Stimulated activated CD4-positive, alpha-beta T cell treated with anti-CD3 and anti-CD28 coated beads, TNF-alpha, amount 100 ng/mL, for 24 hours (primary cell): ENCODE measurements around the gene ARHGEF39.
A peak's percentile ranks its signal among the peaks of the same experiment; 100 is the strongest.

Source experiments
- DNase-seq, 3 experiments: peaks; one replicate each; pipeline ENCODE4 v3.0.0-alpha.2; 2020; ENCODE audit warnings: low read depth in 3 of 3

Gene ARHGEF39

DNA sequence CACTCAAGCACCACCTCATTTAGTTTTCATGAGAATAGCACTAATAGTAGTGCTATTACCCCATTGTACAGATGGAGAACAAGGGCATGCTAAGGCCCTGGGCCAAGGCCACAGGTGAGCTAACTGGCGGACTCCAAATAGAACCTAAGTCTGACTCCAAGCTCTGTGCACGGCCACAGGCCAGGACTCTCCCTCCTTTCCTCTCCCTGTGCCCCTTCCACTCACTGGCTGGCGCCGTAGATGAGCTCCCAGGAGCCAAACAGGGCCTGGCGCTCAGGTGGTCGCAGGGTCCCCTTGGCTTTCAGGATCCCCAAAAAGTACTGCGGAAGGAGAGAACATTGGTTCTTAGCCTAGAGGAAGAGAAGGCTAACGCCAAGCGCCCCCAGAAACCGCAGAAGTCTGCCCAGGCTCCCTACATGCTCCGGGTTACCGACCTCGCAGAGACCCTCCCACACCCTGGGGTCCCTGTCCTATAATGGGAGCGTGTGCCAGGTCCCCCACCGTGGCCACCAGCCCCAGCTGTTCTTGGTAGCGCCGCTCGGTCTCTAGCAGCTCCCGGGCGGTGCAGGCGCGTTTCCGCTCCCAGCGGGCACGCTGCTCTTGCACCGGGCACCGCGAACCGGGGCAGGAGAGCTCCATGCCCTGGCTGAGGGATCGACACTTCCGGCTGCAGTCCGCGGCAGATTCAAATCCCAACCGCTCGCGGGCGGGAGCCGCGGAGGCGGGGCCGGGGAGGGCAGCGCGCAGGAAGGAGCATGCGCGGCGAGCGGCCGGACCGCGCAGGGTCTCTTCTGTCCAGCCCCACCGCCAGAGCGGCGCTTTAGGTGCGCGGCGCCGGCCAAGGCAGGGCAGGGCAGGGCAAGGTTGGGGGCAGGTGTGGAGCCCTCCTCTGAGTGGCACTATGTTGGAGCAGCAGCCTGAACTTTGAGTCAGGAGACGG, at the start of gene ARHGEF39:
ARHGEF39 (minus strand) TSS at position 665 of the 940 bp plus-strand sequence; CDS start at position 639, 26 bp downstream.
- DNase-seq, result peak; percentile 40 to 77 (median 41)

DNA sequence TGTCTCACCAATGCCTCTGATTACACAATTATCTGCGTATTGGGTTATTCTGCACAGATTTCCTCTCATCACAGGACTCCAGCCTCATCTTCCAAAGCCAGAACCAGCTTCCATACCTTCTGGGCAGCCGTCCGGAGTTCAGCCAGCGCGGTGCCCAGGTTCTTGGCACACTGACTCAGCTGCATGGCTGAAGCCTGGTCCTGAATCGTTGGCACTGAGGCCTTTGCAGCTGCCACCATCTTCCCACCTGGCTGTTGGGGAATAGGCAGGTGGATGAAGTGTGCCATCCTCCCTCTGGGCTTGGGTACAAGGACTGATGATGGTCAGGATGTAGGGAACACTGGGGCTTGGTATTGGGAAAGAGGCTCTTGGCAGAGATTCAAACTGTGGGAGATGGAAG, 49.1 kb upstream of the ARHGEF39 start:
- no peak for DNase-seq

DNA sequence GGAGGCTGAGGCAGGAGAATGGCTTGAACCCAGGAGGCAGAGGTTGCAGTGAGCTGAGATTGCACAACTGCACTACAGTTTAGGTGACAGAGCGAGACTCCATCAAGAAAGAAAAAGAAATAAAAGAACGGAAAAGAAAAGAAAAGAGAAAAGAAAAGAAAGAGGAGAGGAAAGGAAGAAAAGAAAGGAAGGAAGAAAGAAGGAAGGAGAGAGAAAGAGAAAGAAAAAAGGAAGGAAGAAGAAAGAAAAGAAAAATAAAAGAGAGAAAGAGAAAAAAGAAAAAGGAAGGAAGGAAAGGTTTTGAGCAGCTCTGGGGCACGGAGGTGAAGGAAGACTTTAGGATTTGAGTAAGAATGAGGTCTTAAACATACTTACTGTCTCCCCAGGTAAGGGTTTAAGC, 48.6 kb upstream of the ARHGEF39 start:
- DNase-seq, result no peak

DNA sequence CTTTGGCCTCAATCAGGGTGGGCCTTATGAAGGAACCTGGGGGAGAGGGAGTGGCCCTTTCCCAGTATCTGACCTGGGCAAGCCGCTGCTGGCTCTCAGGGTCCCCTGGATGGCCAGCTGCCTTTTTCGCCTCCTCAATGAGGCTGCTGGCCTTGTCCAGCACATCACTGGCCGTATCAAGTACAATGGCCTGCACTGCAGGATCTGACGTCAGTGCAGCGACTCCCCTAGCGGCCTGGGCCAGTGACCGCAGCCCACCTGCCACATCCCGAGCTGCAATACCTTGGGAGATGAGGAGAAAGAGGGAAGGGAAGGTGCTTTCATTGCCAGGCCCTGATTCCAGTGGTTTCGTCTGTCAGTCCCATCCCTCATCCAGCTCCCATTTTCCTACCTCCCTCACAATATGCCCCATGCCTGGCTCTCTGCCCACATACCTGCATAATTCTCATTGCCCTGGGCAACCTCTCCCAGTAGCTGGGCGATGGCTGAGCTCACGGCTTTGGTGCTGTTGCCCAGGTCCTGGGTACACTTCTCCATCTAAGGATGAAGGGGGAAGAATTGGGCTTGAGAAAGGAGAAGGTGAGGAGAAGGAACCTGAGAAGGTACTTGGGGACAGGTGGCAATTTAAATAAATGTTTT, 47.9 kb upstream of the ARHGEF39 start:
- no peak for DNase-seq

DNA sequence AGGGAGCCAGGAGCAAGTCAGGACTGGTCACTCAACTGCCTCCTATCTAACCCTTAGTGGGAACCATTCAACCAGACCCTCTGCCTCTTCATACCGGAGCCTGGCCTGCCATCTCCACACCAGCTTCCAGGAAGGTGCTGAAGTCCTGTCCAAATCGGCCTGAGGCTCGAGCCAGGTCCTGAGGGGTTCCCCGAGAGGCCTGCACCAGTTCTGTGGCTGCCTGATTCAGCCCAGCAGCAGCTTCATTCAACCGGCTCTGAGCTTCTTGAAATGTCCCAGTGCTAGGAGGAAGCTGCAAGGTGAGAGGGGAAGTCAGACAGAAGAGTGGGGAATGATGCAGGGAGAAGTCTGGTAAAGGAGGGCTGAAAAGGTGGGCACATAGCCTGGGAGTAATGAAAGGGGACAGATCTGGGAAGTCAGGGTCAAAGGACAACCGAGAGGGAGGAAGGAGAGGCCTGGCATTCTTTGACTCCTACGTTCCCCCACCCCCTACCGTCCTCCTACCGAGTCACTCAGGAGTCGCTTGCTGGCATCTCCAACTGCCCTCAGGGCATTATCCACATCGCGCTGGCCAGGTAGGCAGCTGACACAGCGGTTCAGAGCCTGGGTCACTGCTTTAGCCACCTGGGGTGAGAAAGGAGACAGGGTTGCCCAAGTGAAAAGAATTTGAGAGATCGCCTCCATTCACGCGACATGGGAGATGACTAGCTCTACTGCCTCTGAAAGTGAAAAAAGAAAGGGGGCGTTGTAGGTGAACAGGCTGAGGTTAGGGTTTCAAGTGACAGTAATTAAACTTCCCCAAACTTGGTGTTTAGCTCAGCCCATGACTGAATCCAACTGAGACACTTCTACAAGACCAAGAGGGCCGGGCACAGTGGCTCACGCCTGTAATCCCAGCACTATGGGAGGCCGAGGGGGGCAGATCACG, 46.8 kb upstream of the ARHGEF39 start:
- DNase-seq, result no peak

- no peak for DNase-seq
These were observed 46.0 kb upstream of the ARHGEF39 start for GRCh38 chr9:35710818-35711500.

GRCh38 chr9:35708146-35708545, 43.2 kb upstream of the ARHGEF39 start:
- no peak for DNase-seq

DNA sequence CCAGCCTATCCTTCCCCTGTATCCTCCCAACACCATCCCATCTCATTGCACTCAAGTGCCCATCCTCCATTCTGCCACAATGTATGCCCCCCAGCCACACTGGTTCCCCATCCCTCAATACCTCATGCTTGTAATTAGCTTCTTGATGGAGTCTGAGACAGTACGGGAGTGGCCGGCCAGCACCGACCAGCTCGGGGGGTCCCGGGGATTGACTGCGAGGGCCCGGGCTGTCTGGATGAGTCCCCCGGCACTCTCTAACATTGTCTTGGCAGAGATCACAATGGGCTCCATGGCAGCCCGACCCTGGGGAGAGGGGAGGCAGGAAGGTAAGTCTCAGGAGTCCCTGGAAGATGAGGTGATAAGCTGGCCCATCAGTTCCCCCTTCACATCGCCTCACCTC, 42.0 kb upstream of the ARHGEF39 start:
- no peak for DNase-seq

DNA sequence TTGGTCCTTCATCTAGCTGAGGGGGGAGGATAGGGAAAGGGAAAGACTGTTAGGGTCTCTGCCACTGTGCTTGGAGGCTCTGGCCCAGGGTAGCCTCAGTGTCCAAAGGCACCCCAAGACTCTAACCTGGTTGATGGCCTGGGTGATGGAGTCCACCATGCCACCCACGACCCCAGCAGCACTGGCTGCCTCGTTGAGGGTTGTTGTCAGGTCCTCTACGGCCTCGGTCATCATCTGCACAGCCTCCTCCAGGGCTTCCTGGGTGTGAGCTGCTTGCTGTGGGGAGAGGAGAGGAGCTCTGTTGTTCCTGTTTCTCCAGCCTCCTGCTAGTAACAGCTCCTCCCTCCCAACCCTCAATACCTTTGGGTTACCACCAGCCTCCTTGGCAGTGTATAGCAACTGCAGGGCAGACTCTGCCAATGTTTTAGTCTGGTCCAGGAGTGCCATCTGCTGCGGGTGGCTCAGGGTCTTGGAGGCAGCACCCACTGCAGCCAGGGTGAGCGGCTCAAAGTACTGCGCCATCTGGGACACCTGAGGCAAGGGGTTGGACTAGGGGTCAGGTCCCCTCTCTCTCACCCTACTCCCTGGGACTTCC, 40.9 kb upstream of the ARHGEF39 start:
- no peak for DNase-seq

- DNase-seq, result no peak
These were observed 40.4 kb upstream of the ARHGEF39 start for GRCh38 chr9:35705372-35705771.

DNA sequence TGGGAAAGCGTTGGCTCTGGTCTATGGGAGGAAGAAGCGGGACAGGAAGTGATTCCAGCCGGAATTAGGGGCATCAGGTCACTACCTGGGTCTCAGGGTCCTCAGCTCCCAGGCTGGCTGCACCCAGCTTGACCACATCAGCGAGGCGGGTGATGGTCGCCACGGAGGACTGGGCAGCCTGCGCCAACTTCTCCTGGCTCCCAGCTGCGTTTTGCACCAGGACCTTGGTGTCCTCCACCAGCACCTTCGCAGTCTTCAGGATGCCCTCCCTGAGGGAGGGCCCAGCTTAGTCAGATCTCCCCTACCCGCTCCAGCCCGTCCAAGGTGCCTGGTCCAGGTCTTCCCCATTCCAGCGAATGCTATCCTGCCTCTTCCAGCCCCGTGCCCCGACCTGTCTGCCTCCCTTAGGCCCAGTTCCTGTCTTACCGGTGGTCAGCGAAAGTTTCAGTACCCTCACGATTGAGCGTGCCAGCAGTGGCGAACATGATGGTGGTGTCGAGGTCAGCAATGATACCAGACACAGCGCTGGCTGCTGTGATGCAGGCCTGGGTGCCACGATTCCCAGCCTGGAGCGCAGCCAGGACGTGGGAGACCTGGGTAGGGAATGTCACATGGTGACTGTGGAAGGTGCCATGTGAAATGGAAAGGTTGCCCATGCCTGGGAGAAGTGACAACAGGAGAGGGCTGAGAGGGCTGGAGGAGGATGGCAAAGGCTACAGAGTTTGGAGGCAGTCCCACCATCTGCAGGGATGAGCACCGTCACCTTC, 39.1 kb upstream of the ARHGEF39 start:
- no peak for DNase-seq

DNA sequence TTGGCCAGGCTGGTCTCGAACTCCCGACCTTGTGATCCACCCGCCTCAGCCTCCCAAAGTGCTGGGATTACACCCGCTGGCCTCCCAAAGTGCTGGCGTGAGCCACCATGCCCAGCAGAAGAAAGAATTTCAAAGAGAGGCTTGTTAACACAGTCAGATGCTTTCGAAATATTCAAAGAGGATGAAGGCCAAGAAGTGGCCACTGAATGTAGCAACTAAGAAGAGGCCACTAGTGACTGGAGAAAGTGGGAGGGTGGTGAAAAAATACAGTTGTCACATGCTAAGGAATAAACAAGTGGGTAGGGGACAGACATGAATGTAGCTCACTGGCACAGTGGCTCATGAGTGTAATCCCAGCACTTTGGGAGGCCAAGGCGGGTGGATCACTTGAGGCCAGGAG, 37.7 kb upstream of the ARHGEF39 start:
- DNase-seq, result no peak

DNA sequence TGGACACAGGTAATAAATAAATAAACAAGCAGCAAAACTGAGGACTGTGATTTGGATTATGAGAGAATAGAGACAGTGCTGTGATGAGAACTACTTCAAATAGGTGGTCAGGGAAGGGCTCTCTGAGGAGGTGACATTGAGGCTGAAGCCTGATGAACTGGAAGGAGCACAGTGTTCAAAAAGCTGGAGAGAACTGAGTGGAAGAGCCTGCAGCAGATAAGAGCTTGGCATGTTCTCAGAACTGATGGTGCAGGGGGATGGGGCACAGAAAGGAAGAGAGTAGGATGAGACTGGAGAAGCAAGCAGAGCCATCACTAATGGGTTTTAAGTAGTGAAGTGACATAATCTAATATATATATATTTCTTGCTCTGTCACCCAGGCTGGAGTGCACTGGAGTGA, 35.9 kb upstream of the ARHGEF39 start:
- DNase-seq, result no peak

DNA sequence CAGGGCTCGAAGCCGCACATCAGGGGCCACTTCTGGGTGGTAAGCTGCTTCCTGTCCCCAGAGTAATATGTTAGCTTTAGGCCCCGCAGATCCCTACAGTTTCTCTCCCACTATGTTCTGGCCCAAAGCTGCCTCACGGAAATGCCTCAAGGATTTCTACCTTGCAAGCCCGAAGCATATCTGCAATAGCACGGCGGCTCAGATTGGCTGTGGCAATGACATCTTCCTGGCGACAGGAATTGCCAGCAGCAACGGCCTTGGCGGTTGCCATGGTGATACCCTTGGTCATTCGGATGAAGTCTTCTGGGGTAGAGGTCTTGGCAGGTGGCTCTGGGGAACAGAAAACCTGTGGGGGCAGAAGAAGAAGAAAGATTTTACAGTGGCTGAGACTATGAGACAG, 35.0 kb upstream of the ARHGEF39 start:
- no peak for DNase-seq

GRCh38 chr9:35698231-35698630, 33.2 kb upstream of the ARHGEF39 start:
- no peak for DNase-seq

GRCh38 chr9:35697486-35697885, 32.5 kb upstream of the ARHGEF39 start:
- DNase-seq, result no peak

- DNase-seq, result peak in 1 of 3 experiments; percentile 42
These were observed 31.7 kb upstream of the ARHGEF39 start for GRCh38 chr9:35696520-35697215.

DNA sequence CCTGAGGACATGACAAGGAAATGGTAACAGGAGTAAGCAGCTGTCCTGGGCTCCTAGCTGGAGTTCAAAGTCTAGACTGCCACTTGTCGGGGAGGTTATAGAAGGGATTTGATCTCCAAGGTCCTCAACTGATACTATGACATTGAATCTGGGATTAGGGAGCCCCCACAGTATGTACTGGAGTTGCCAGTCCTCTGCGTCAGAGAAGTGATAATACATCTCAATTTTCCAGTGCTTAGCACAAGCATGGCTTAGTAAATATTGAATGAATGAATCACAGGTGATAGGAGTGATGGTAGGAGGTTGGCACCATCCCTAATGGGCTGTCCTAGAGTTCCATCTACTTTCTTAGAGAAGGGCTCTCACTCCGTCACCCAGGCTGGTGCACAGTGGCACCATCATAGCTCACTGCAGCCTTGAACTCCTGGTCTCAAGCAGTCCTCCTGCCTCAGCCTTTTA, 31.0 kb upstream of the ARHGEF39 start:
- no peak for DNase-seq

- DNase-seq, result no peak
These were observed 26.8 kb upstream of the ARHGEF39 start for GRCh38 chr9:35691757-35692301.
